ENCODE data around the gene TGIF2. TPM values are rescaled to one million over a fixed set of nuclear protein-coding genes. Genes with fewer than 3 reads are reported as not detected.
A peak's percentile ranks its signal among the peaks of the same experiment; 100 is the strongest.

The TGIF2 gene
- total and polyA plus RNA-seq, 9 of the 15 experiments (the other 6 are each of a cell fraction or from before 2014, with no cell fraction given) = 6.8 to 27.8 (median 15.7) TPM

GRCh38 chr20:36541227-36541767 is 32.1 kb upstream of the TGIF2 start, which contains the start of gene MYL9:
Gene MYL9, plus strand, starts transcription at chr20:36541519. Its CDS starts 3,366 bp downstream, at chr20:36544885.
- Histone ChIP-seq H3K79me2 (ENCODE audit: control insufficient read depth, insufficient read depth, low read length) (no peaks in the 10 kb centered on the region), H3K27ac (ENCODE audit: extremely low read depth, low read depth, low read length) (peak within 1 kb of the TSS; percentile 66; the same call in 1 of the 3 replicates), H4K20me1 (replicated peaks; ENCODE audit: control insufficient read depth, insufficient read depth, low read length) (no peaks in the 10 kb centered on the region), H3K4me2 (ENCODE audit: insufficient read depth, low read length) (peak within 1 kb of the TSS; percentile 61), H3K4me1 (replicated peaks in 1 of 2; ENCODE audit: control insufficient read depth in 2 of 2, insufficient read depth in 2 of 2, low read length in 2 of 2) (peaks cover 0 to 40% of the 10 kb centered on the region in 2 experiments; a peak in 3 of 5 replicates), H3K9me3 (replicated peaks; ENCODE audit: control insufficient read depth, insufficient read depth, low read depth, low read length) (no peaks in the 10 kb centered on the region), H3K27me3 (ENCODE audit: control insufficient read depth in 2 of 2, insufficient read depth in 2 of 2, low read length in 2 of 2) (no peaks in the 10 kb centered on the region), H3K36me3 (ENCODE audit: control insufficient read depth, insufficient read depth, low read length) (no peaks in the 10 kb centered on the region), H3K9ac (ENCODE audit: insufficient read depth in 1 of 2, low read depth in 2 of 2, low read length in 2 of 2) (peak within 1 kb of the TSS; percentile 43 to 87; a peak in 3 of 4 replicates), H3K4me3 (peak within 1 kb of the TSS; percentile 41), H3K9me1 (ENCODE audit: control insufficient read depth, insufficient read depth, low read length) (no peaks in the 10 kb centered on the region), H2AFZ (ENCODE audit: low read depth, low read length) (peak within 1 kb of the TSS; percentile 88)
- ChIA-PET CTCF (ENCODE audit: low intra/inter-chr PET ratio) (no interaction called here), POLR2A (interaction anchor here (0.6 kb wide), 2 partner anchors 24 to 333 kb away, joined by 3 read pairs; no protein-coding TSS in a partner anchor)
- in situ Hi-C loops (cut with MboI) (loop anchor here (10.0 kb wide), 1 partner anchor 1466 kb away; no protein-coding TSS in a partner anchor), intact Hi-C loops (cut with micrococcal nuclease) (loop anchor here (10.0 kb wide), 1 partner anchor 106 kb away; no protein-coding TSS in a partner anchor)
- peak; percentile 77 to 94 (median 88) for DNase-seq (ENCODE audit: extremely low read depth in 1 of 4, low spot score in 3 of 4)
- no TSS peak for BruUV-seq (replicated peaks)
- FAIRE-seq = no peak
- ATAC-seq = peak; percentile 93
- WGBS (ENCODE audit: insufficient coverage, low coverage, missing lambda C conversion rate) = 23% methylated on average over 14 of the region's 41 CpGs
- TF ChIP-seq, protein P1, sequence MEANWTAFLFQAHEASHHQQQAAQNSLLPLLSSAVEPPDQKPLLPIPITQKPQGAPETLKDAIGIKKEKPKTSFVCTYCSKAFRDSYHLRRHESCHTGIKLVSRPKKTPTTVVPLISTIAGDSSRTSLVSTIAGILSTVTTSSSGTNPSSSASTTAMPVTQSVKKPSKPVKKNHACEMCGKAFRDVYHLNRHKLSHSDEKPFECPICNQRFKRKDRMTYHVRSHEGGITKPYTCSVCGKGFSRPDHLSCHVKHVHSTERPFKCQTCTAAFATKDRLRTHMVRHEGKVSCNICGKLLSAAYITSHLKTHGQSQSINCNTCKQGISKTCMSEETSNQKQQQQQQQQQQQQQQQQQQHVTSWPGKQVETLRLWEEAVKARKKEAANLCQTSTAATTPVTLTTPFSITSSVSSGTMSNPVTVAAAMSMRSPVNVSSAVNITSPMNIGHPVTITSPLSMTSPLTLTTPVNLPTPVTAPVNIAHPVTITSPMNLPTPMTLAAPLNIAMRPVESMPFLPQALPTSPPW (CRISPR knock-in tag; IDR thresholded peaks at IDR 0.05) = peak; percentile 96
- TF ChIP-seq NFIC (IDR thresholded peaks at IDR 0.05) (peak; percentile 65), PHB2 (IDR thresholded peaks at IDR 0.05; ENCODE audit: low read depth) (no peak), CCNT2 (IDR thresholded peaks at IDR 0.05; ENCODE audit: borderline replicate concordance, extremely low read depth, insufficient read length, low read depth, low read length) (peak; percentile 23), RBM14 (IDR thresholded peaks at IDR 0.05; ENCODE audit: borderline replicate concordance, insufficient read depth, low read depth, low read length) (no peak), IFI16 (CRISPR knock-in tag; IDR thresholded peaks at IDR 0.05) (no peak), EHMT2 (IDR thresholded peaks at IDR 0.05) (no peak), EGR1 (conservative IDR thresholded peaks at IDR 0.05) (peak; percentile 58; the same call in 1 of the 2 replicates), ZFX (CRISPR knock-in tag; IDR thresholded peaks at IDR 0.05) (peak; percentile 48; the same call in 1 of the 2 replicates), ILK (tag; IDR thresholded peaks at IDR 0.05; ENCODE audit: borderline replicate concordance, low read depth) (no peak), ZEB2 (IDR thresholded peaks at IDR 0.05) (no peak), NRF1 (conservative IDR thresholded peaks at IDR 0.05 in 1 of 2, IDR thresholded peaks at IDR 0.05 in 1 of 2) (peak; percentile 68 to 76), PHB (CRISPR knock-in tag; IDR thresholded peaks at IDR 0.05) (no peak), ZBTB9 (CRISPR knock-in tag; IDR thresholded peaks at IDR 0.05) (no peak), TSHZ1 (CRISPR knock-in tag; IDR thresholded peaks at IDR 0.05) (no peak)

Measured in K562 (cell line).